SK-N-SH (cell line): Measurements from ENCODE around the gene NADK. TPM values are rescaled to one million over a fixed set of nuclear protein-coding genes. Genes with fewer than 3 reads are reported as not detected.
A peak's percentile ranks its signal among the peaks of the same experiment; 100 is the strongest.
"Not testable (repeated sequence)": the region's sequence is repeated elsewhere in the genome, so short reads cannot be mapped to it uniquely, and the experiment has no call there.

Experiments used
- CTCF ChIA-PET: fragments of 300-600, 350-600 bp; formaldehyde crosslinking; extraction: SDS; loops from one replicate; lab custom pipeline; 2021; lab: Yijun Ruan, JAX
- POLR2A ChIA-PET: fragments of 350-600 bp; sonication (Branson Sonifier 250); formaldehyde crosslinking; extraction: SDS; loops from one replicate; lab custom pipeline; 2020; ENCODE audit warnings: antibody characterized with exemption, inconsistent platforms; lab: Yijun Ruan, JAX
- DNase-seq: peaks from one replicate; pipeline ENCODE4 v3.0.0; 2012
- H2AFZ ChIP-seq: fragments of 200-600 bp; sonication (generic); 2 replicates; pipeline ENCODE4 v1.8.1; 2016; ENCODE audit warnings: antibody characterized with exemption, mild to moderate bottlenecking, low read depth
- H3F3A ChIP-seq: fragments of 200-600 bp; sonication (generic); replicated peaks from 2 replicates; pipeline ENCODE3; 2016; ENCODE audit warnings: antibody characterized with exemption, mild to moderate bottlenecking; ENCODE audit not compliant: insufficient read depth
- H3K27ac ChIP-seq, 2 experiments: fragments of 200-500 bp in 1 of 2; fragments of 200-600 bp in 1 of 2; sonication (Bioruptor generic) in 1 of 2; sonication (generic), shearing (Covaris generic) in 1 of 2; 2 replicates each; pipeline versions ENCODE4 v1.5.1 to v1.6.1; 2014 to 2016; ENCODE audit warnings: low read depth in 2 of 2, inconsistent platforms in 1 of 2, low read length in 1 of 2, mild to moderate bottlenecking in 1 of 2, mixed read lengths in 1 of 2
- H3K27me3 ChIP-seq: fragments of 200-600 bp; sonication (generic), shearing (Covaris generic); 2 replicates; pipeline ENCODE4 v1.6.1; 2016; ENCODE audit warnings: mixed run types; ENCODE audit not compliant: insufficient read depth
- H3K36me3 ChIP-seq, 2 experiments: fragments of 200-500 bp in 1 of 2; fragments of 200-600 bp in 1 of 2; sonication (Bioruptor generic) in 1 of 2; sonication (generic) in 1 of 2; replicated peaks in 1 of 2; 2 replicates each; pipeline versions ENCODE3 to v1.5.1; 2014 to 2016; ENCODE audit warnings: low read length in 1 of 2, mild to moderate bottlenecking in 1 of 2; ENCODE audit not compliant: insufficient read depth in 2 of 2, control insufficient read depth in 1 of 2
- H3K4me1 ChIP-seq, 2 experiments: fragments of 200-500 bp in 1 of 2; fragments of 200-600 bp in 1 of 2; sonication (Bioruptor generic) in 1 of 2; sonication (generic), shearing (Covaris generic) in 1 of 2; 2 replicates each; pipeline versions ENCODE4 v1.5.1 to v1.6.1; 2014 to 2016; ENCODE audit warnings: low read depth in 1 of 2, low read length in 1 of 2, mixed run types in 1 of 2; ENCODE audit not compliant: insufficient read depth in 2 of 2, control insufficient read depth in 1 of 2
- H3K4me2 ChIP-seq: fragments of 200-600 bp; sonication (generic), shearing (Covaris generic); 2 replicates; pipeline ENCODE4 v1.6.1; 2017; ENCODE audit warnings: mixed run types
- H3K4me3 ChIP-seq, 2 experiments: fragments of 200-500 bp in 1 of 2; fragments of 200-600 bp in 1 of 2; sonication (Bioruptor generic) in 1 of 2; sonication (generic), shearing (Covaris generic) in 1 of 2; 2 replicates each; pipeline versions ENCODE4 v1.5.1 to v1.8.1; 2014 to 2016; ENCODE audit warnings: low read depth in 2 of 2, inconsistent platforms in 1 of 2, low read length in 1 of 2, mild to moderate bottlenecking in 1 of 2, mixed read lengths in 1 of 2, moderate library complexity in 1 of 2
- H3K79me2 ChIP-seq: fragments of 200-600 bp; sonication (generic); 2 replicates; pipeline ENCODE4 v1.8.1; 2017; ENCODE audit warnings: mild to moderate bottlenecking; ENCODE audit not compliant: insufficient read depth
- H3K9ac ChIP-seq: fragments of 200-600 bp; sonication (generic); 2 replicates; pipeline ENCODE4 v1.6.1; 2017; ENCODE audit warnings: mixed run types
- H3K9me2 ChIP-seq: fragments of 200-600 bp; sonication (generic); 2 replicates; pipeline ENCODE4 v1.6.1; 2017; ENCODE audit warnings: mixed run types
- H3K9me3 ChIP-seq: fragments of 200-600 bp; sonication (generic); 2 replicates; pipeline ENCODE4 v1.6.1; 2017; ENCODE audit warnings: mixed run types, mild to moderate bottlenecking, moderate library complexity
- H4K20me1 ChIP-seq: fragments of 200-600 bp; sonication (generic); 2 replicates; pipeline ENCODE4 v1.6.1; 2017; ENCODE audit warnings: mild to moderate bottlenecking, mixed run types; ENCODE audit not compliant: insufficient read depth
- CHD2 ChIP-seq: fragments of 150-350 bp; IDR thresholded peaks from 2 replicates; pipeline ENCODE4 v1.6.1; 2018; ENCODE audit warnings: low read length; ENCODE audit not compliant: partially characterized antibody
- CTCF ChIP-seq: fragments of 200-600 bp; sonication (generic); IDR thresholded peaks from 2 replicates; pipeline ENCODE4 v1.6.1; 2017; ENCODE audit warnings: antibody characterized with exemption, mild to moderate bottlenecking, moderate library complexity
- ELF1 ChIP-seq: IDR thresholded peaks from 2 replicates; pipeline ENCODE4 v1.4.0; 2012
- GABPA ChIP-seq: IDR thresholded peaks from 2 replicates; pipeline ENCODE4 v1.4.0; 2012; ENCODE audit warnings: low read depth, mild to moderate bottlenecking
- JUND ChIP-seq: IDR thresholded peaks from 2 replicates; pipeline ENCODE4 v1.4.0; 2012
- MAX ChIP-seq: IDR thresholded peaks from 2 replicates; pipeline ENCODE4 v1.4.0; 2012; ENCODE audit warnings: low read depth
- NRF1 ChIP-seq: IDR thresholded peaks from 2 replicates; pipeline ENCODE4 v1.6.1; 2012; ENCODE audit warnings: low read depth, mild to moderate bottlenecking, low read length
- PBX3 ChIP-seq: IDR thresholded peaks from 2 replicates; pipeline ENCODE4; 2012
- POLR2AphosphoS5 ChIP-seq: IDR thresholded peaks from 2 replicates; pipeline ENCODE4 v1.6.1; 2012; ENCODE audit warnings: low read depth, low read length
- SIN3A ChIP-seq: IDR thresholded peaks from 2 replicates; pipeline ENCODE4 v1.6.1; 2012; ENCODE audit warnings: low read depth, mild to moderate bottlenecking, low read length, moderate library complexity, borderline replicate concordance
- TCF12 ChIP-seq: IDR thresholded peaks from 2 replicates; pipeline ENCODE4 v1.4.0; 2012
- WGBS: methylation state at CpG from one replicate; pipeline ENCODE4 v1.1.6; 2017; ENCODE audit warnings: low lambda C conversion rate; 5-methylcytosine and 5-hydroxymethylcytosine counted together
- polyA plus RNA-seq, 3 experiments: library from polyadenylated mRNA; depleted of rRNA; stranded (reverse); fragments of >200 nt; gene quantifications; 2 replicates each; pipeline ENCODE4 v1.2.3, GENCODE V29; 2012

Gene NADK
- polyA plus RNA-seq, 1 of the 3 experiments (the other 2 are of a cell fraction): 70.4 TPM

GRCh38 chr1:1728308-1729005 is 49.8 kb downstream of the NADK start:
- peak overlapping the region; percentile 22 to 62; a peak in 2 of 4 replicates for H3K27ac ChIP-seq
- H3K9ac ChIP-seq: not testable (repeated sequence)

GRCh38 chr1:1727131-1727651 is 51.1 kb downstream of the NADK start:
- H3K27ac ChIP-seq, H3K4me2 ChIP-seq, H3K79me2 ChIP-seq, H4K20me1 ChIP-seq, CTCF ChIA-PET, DNase-seq, H3K9ac ChIP-seq, POLR2A ChIA-PET, H3K4me3 ChIP-seq, H2AFZ ChIP-seq, H3F3A ChIP-seq, H3K4me1 ChIP-seq, H3K27me3 ChIP-seq, H3K9me2 ChIP-seq, H3K9me3 ChIP-seq, H3K36me3 ChIP-seq: not testable (repeated sequence)
- WGBS: 89% methylated on average over 10 of the region's 12 CpGs

More at GRCh38 chr1:1728308-1729005, 49.8 kb downstream of the NADK start:
- peak; percentile 52 for TF ChIP-seq TCF12
- H2AFZ ChIP-seq, DNase-seq, H3K27me3 ChIP-seq, H3K9me2 ChIP-seq, H3K9me3 ChIP-seq, H3K4me1 ChIP-seq, H3K36me3 ChIP-seq, H3K79me2 ChIP-seq, POLR2A ChIA-PET, H3F3A ChIP-seq, H3K4me3 ChIP-seq, H4K20me1 ChIP-seq, CTCF ChIA-PET: not testable (repeated sequence)
- peak overlapping the region; percentile 28; the same call in 1 of the 2 replicates for H3K4me2 ChIP-seq
- WGBS: 48% methylated on average over 9 of the region's 14 CpGs

GRCh38 chr1:1726088-1726487 is 52.2 kb downstream of the NADK start:
- H3K4me1 ChIP-seq, H3K27me3 ChIP-seq, H3K4me3 ChIP-seq, H4K20me1 ChIP-seq, POLR2A ChIA-PET, H3F3A ChIP-seq, H3K4me2 ChIP-seq, H3K9ac ChIP-seq, H3K9me3 ChIP-seq, H3K27ac ChIP-seq, H2AFZ ChIP-seq, H3K9me2 ChIP-seq, DNase-seq: not testable (repeated sequence)
- WGBS: 95% methylated on average over 17 of the region's 17 CpGs
- CTCF ChIA-PET: interaction anchor here (0.7 kb wide), 1 partner anchor 545 kb away, joined by 3 read pairs; no protein-coding TSS in a partner anchor
- Histone ChIP-seq H3K79me2 (peaks cover 13% of the 10 kb centered on the region), H3K36me3 (peaks cover 6 to 11% of the 10 kb centered on the region in 2 experiments)

- POLR2A ChIA-PET, CTCF ChIA-PET, H4K20me1 ChIP-seq, H2AFZ ChIP-seq, H3K9me3 ChIP-seq, H3K27me3 ChIP-seq, H3F3A ChIP-seq, H3K9me2 ChIP-seq, H3K4me1 ChIP-seq, H3K4me2 ChIP-seq: not testable (repeated sequence)
- peaks cover 12 to 19% of the 10 kb centered on the region in 2 experiments for H3K36me3 ChIP-seq
- peak within 1 kb of the TSS; percentile 63 to 68 for H3K4me3 ChIP-seq
- peak within 1 kb of the TSS; percentile 65; the same call in 1 of the 2 replicates for H3K9ac ChIP-seq
- WGBS: 0% methylated on average over 8 of the region's 78 CpGs
- H3K27ac ChIP-seq: peak within 1 kb of the TSS; percentile 74 to 90
- TF ChIP-seq CHD2 (peak; percentile 63), MAX (peak; percentile 54; the same call in 1 of the 2 replicates), CTCF (peak; percentile 48), JUND (peak; percentile 3; the same call in 1 of the 2 replicates), NRF1 (peak; percentile 62), PBX3 (peak; percentile 5; the same call in 1 of the 2 replicates), POLR2AphosphoS5 (peak; percentile 51), GABPA (peak; percentile 84), ELF1 (peak; percentile 95), SIN3A (peak; percentile 90; the same call in 1 of the 2 replicates)
- peaks cover 17% of the 10 kb centered on the region for H3K79me2 ChIP-seq
- DNase-seq: peak; percentile 92
These were observed 54.0 kb downstream of the NADK start, which contains the start of gene CDK11A for GRCh38 chr1:1724035-1724864. Gene CDK11A (minus strand): TSS chr1:1724357. CDS start chr1:1722818, 1,539 bp downstream.
